ENCODE data around the gene AGAP2. TPM values are rescaled to one million over a fixed set of nuclear protein-coding genes. Genes with fewer than 3 reads are reported as not detected.

Gene AGAP2
- total and polyA plus RNA-seq, 2 of the 13 experiments (the other 11 are each of a cell fraction or from before 2014, with no cell fraction given), result 0.38 to 0.45 TPM

- TF ChIP-seq ARID4A (CRISPR knock-in tag; IDR thresholded peaks at IDR 0.05; ENCODE audit: borderline replicate concordance), result peak; percentile 20; the same call in 1 of the 2 replicates
- TF ChIP-seq ZNF224 (CRISPR knock-in tag; IDR thresholded peaks at IDR 0.05), result no peak
- TF ChIP-seq CTCF (CRISPR knock-in tag; IDR thresholded peaks at IDR 0.05), result peak; percentile 61
- TF ChIP-seq STAG1 (CRISPR knock-in tag; IDR thresholded peaks at IDR 0.05), result peak; percentile 36
- no peak for TF ChIP-seq ZNF124 (CRISPR knock-in tag; IDR thresholded peaks at IDR 0.05)
- no peak for TF ChIP-seq MAF1 (CRISPR knock-in tag; IDR thresholded peaks at IDR 0.05; ENCODE audit: borderline replicate concordance)
- TF ChIP-seq NPAS2 (CRISPR knock-in tag; IDR thresholded peaks at IDR 0.05; ENCODE audit: borderline replicate concordance), result no peak
- TF ChIP-seq ZNF512B (CRISPR knock-in tag; IDR thresholded peaks at IDR 0.05; ENCODE audit: borderline replicate concordance), result no peak
- no peak for TF ChIP-seq HNF1A (IDR thresholded peaks at IDR 0.05; ENCODE audit: low read depth)
- TF ChIP-seq HNF1A (CRISPR knock-in tag; IDR thresholded peaks at IDR 0.05; ENCODE audit: borderline replicate concordance), result no peak
- no peak for TF ChIP-seq PREB (CRISPR knock-in tag; IDR thresholded peaks at IDR 0.05)
Measured at GRCh38 chr12:57741844-57742738, 3.5 kb upstream of the AGAP2 start (continued).
